HG03135 (cell line): ENCODE measurements around the gene BORCS8.
"Not testable (repeated sequence)": the region's sequence is repeated elsewhere in the genome, so short reads cannot be mapped to it uniquely, and the experiment has no call there.

ENCODE experiments used
- ATAC-seq: cut with Tn5 transposase; IDR thresholded peaks from one replicate; pipeline ENCODE4 v1.9.1; 2021; ENCODE audit warnings: mild to moderate bottlenecking, moderate library complexity; ENCODE audit not compliant: unreplicated experiment

Gene BORCS8

DNA sequence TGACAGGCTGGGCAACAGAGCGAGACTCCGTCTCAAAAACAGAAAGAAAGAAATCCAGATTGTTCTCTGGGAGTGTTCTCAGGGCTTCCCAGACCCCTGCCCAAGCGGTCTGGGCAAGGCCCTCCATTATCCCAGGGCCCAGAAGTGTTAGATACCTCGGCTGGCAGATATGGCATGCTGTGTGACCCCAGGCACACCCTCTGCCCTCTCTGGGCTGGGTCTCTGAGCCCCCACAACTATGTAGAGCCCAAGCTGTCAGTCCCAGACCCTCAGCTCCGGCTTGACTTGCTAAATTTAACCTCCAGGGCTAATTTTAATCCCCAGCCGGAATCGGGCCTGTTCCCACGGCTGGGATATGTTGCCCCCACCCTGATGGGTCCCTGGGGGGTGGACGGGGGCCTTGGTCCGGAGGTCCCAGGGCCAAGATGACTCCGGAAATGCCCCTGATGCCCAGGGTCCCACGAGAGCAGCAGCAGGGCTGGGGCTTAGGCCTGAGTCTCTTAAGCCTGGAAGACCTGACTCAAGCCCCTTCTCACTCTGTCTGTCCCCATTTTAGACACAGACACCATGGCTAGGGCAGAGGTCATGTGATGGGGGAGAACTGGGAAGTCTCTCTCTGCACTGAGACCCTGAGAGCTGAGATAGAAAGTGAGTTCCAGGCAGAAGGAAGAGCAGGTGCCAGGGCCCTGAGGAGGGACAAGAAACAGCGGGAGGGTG, 39.1 kb downstream of the BORCS8 start:
- ATAC-seq = no peak

DNA sequence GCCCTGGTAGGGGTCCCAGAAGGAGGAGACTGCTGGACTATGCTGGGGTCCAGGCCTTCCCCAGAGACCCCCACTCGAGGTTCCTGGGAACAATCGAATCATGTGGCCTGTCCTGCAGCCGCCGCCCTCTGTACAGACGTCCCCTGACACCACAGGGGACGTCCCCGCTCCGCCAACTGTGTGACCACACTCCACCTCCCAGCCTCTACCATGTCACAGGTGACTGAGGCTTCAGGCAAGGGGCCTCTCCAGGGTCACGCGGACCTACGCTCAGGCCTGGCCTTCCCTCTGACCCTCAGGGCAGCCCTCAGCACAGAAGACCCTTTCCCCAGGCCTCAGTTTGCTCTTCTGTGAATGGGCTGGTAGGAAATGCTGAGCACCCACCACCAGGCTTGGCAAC, 40.5 kb downstream of the BORCS8 start:
- ATAC-seq = no peak

DNA sequence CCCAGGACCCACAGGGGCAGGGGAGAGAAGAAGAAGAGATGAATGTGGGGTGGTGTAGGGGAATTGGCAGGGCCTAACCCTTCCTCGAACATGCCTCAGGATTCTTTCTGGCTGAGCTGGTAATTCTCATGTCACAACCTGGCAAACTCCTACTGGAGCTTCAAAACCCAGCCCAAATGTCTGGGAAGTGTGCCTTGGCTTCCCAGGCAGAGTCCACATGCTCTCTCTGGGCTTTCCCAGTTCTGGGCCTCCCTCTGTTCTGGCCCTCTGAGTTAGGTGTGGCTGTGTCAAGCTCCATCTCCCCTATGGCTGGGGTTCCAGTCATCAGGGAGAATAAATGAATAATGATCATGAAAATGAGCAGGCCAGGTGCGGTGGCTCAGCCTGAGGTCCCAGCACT, 42.5 kb downstream of the BORCS8 start:
- ATAC-seq = no peak

DNA sequence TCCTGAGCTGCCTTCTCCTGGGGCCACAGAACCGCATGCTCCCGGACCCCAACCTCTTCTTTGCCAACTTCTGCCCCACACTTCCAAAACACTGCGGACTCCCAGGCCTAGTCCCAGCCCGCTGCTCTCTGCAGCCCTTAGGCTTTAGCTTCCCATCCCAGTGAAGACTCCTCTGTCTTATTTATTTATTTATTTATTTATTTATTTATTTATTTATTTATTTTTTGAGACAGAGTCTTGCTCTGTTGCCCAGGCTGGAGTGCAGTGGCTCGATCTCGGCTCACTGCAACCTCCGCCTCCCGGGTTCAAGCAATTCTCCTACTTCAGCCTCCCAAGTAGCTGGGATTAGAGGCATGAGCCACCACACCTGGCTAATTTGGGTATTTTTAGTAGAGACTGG, 43.4 kb downstream of the BORCS8 start:
- ATAC-seq = not testable (repeated sequence)

DNA sequence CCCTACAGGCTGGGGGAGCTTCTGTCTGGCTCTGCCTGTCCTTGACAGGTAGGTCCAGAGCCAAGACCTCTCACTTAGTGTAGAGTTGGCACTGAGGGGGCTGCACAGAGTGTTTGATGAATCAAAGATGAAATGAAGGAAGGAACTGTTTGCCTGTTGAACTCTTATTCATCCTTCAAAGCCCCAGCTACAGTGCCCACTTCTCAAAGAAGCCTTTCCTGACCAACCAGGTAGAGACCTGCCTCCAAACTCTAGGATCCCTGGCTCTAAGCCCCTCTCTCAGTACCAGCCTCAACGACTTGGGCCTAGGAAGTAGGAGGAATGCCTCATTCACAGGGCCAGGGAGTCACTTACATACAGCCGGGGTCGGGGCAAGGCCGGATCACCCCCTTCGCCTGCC, 44.6 kb downstream of the BORCS8 start:
- no peak for ATAC-seq

DNA sequence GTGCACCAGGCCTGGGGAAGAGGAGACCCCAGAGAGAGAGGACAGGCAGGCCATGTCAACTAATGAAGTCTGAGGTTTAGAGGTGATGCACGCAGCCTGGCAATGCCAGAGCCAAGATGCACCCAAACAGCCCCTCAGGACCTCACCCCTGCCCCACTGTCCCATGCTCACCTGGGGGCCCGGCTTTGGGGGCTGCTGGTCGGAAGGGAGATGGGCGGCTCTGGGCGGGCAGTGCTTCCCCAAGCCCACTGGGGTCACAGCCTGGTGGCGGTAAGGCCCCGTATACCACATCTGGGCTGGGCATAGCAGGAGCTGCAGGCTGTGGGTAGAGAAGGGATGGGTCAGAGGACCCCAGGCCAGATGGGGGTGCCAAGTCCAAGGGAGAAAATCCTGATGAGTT, 45.1 kb downstream of the BORCS8 start:
- no peak for ATAC-seq

DNA sequence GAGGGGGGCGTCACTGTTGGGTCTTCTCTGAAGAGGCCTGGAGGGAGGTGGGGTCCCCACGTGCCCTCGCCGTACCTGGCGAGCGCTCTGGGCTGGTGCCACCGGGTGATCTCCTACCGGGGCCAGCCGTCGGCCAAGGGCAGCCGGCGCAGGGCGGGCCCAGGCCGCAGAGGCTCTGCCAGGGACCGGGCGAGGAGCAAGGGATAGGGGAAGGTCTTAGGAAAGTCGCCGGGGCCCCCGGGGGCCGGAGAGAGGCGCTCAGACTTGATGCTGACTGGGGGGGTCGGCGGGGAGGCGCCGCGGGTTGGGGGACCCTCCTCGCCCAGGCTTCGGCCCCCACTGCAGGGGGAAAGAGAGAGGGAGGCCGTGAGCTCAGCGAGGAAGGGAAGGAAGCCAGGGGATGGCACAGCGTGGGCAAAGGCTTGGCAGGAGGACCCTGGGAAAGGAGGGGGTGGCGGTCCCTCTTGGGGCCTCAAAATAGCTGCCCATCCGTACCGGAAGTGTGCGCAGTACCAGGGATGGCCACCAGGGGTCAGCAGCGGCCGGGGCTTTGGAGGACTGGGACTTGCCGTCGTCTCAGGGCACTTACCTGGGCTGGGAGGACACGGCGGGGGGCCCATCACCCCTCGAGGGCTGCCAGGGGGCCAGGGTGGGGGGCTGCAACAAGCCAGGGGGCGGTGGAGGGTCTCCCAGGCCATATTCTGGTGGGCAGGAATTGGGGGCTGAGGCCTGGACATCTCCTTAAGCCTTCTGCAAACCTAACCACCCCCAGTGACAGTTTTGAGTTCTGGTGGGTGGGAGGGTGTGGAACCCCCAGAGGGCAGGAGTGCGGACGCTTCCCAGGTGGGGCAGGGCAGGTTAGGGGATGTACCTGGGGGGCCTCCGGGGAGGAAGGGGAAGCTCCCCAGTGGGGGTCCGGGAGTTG, 46.0 kb downstream of the BORCS8 start:
- no peak for ATAC-seq

DNA sequence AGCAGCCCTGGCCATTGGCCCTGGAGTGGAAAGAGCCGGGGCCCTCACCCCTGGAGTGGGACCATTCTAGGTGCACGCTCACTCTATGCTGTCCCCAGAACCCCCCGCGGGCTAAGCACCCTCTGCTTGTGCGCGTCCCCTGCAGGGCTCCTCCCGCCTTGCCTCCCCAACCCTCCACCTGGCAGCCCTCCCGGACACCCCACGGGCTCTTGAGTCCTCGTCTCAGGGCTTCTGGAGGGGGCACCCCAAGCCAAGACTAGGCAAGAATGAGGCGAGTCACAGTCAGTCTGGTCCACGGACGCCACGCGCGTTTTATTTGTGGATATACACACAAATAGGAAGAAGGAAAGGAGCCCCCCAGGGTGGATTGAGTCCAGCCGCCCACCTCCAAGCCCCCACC, 46.7 kb downstream of the BORCS8 start:
- ATAC-seq = no peak

DNA sequence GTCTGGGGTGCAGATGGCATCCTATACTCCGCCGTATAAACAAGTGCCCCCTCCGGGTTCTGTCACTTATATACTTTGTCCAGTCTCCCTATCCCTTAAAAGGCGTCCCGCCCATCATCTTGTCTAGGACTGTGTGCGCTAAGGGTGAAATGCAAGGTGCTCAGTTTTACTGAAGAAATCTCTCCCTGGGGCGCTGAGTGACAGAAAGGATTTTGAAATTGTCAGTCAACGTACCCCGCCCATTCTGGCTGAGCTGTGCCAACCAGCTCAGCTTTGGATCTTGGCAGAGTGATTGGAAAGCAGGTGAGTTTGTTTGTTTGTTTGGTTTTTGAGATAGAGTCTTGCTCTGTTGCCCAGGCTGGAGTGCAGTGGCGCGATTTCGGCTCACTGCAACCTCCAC, 49.6 kb downstream of the BORCS8 start:
- ATAC-seq = no peak

DNA sequence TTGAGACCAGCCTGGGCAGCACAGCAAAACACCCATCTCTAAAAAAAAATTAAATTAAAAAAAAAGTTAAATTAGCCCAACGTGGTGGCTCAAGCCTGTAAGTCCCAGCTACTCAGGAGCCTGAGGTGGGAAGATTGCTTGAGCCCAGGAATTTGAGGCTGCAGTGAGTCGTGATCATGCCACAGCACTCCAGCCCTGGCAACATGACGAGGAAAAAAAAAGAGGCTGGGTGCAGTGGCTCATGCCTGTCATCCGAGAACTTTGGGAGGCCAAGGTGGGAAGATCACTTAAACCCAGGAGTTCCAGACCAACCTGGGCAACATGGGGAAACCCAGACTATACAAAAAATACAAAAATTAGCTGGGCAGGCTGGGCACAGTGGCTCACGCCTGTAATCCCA, 51.5 kb downstream of the BORCS8 start:
- ATAC-seq = no peak

DNA sequence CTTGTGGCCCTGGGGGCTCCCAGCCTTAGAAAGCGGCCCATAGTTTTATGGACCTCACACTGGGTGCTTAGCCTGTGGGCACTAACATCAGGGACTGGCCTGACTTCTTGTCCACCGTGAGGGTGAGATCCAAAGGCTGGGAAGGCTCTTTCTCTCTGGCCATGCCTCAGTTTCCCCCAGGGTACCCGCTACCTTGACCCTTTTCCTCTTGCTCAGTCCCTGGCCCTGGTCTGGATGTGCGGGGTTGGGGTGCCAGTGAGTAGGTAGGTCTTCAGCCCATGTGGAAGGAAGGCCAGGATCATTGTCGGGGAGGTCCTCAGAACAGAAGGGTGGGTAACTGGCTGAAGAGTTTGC, 52.1 kb downstream of the BORCS8 start:
- no peak for ATAC-seq

DNA sequence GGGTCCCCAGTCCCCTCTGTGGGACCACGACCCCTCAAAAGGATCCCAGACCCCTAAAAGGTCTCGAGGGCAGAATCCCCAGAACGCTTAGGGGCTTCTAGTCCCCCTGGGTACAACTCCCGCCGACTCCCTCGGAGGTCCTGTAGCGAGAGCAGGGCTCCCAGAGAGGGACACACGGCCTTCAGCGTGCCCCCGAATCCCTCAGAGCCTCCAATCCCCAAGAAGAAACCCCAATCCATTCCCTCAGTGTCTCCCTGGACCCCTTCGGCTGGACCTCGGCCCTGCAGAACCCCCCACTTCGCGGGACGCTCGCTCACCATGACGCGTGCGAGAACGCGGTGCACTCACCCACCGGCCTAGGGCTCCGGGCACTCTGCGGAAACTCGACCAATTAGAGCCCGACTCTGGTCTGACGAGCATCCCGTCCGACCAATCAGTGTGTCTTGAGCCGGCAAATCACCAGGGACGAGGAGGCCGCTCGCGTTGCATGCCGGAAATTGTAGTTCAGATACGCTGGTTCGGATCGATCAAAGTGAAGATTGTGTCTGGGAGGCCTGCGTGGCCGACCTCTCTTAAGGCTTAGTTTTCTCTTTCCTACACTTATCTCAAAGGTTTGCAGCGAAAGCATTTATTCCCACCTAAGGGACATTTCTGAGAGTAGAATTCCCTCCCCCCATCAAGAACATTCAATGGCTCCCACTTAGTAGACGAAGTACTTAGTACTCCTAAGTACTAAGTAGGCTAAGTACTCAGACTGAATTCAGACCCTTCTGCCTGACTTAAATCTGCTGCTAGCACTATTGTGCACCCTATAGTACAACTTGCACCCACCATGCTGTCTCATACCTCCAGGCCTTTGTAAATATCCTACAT, 53.6 kb downstream of the BORCS8 start, which contains the start of gene TMEM161A:
Gene TMEM161A (minus strand): TSS at position 370 of the 873 bp plus-strand sequence. CDS start 50 bp downstream, at position 320.
- peak; percentile 95 for ATAC-seq

DNA sequence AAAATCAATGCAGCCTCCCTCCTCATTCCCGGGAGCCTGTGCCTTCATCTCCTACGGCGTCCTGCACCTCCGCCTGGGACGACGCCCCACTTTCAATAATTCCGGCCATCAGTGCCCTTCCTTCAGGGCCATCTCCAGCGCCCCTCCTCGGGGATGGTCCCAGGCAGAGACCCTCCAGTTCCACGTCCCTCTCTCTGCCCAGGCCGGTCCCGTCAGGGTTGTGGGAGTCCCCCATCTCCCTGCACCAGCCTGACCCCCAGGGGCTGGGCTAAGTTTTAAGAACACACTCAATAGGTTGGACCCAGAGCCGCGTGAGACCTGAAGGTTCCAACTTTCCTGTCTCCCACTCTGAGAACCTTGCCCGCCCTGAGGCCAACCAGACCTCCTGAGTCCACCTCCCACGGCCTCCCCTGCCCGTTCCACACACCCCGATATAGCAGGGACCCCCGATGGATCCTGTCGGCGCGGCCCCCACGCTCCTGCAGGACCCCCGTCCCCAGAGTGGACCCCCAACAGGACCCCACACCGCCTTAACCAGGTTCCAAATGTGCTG, 54.3 kb downstream of the BORCS8 start:
- no peak for ATAC-seq

DNA sequence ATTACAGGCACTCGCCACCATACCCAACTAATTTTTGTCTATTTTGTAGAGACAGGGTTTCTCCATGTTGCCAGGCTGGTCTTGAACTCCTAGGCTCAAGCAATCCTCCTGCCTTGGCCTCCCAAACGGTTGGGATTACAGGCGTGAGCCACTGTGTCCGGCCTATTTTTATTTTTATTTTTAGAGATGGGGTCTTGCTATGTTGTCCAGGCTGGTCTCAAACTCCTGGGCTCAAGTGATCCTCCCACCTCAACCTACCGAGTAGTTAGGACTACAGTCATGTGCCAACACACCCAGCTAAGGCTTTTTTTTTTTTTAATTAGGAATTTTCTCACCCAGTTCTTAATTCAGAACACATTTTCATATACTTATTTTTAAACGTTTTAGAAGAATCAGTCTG, 56.2 kb downstream of the BORCS8 start:
- not testable (repeated sequence) for ATAC-seq

DNA sequence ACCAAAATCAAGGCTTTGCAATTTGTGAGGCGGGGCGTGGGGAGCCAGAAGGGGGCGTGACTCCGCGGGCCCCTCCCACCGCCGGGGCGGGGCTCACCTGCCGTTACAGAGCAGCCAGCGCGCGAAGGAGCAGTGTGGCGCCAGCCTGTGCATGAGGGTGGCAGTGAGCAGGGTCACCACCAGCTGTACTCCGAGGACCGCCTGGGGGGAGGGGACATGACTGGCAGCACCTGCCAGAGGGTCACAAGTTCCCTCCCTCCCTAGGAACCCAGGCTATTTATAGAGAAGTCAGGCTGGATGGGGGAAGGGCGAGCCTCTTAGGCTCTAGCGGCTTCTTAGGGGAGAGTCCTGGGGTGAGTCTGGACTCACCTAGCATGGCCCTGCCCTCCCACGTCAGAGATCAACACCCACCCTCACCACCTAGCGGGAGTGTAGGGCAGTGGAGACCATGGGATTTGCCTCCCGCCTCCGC, 57.2 kb downstream of the BORCS8 start:
- no peak for ATAC-seq

DNA sequence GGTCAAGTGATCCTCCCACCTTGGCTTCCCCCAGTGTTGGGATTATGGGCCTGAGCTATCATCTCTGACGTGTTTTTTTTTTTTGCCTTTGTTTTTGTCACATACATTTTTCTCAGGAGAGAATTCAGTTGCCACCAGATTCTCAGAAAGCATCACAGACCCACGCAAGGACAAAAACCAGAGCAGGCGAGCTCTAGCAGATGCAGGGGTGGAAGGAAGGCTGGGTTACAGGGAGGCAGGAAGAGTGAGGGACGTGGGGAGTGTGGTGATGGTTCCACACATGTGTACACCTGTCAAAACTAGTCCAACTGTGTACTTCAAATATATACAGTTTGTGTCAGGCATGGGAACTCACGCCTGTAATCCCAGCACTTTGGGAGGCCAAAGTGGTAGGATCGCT, 58.0 kb downstream of the BORCS8 start:
- no peak for ATAC-seq

DNA sequence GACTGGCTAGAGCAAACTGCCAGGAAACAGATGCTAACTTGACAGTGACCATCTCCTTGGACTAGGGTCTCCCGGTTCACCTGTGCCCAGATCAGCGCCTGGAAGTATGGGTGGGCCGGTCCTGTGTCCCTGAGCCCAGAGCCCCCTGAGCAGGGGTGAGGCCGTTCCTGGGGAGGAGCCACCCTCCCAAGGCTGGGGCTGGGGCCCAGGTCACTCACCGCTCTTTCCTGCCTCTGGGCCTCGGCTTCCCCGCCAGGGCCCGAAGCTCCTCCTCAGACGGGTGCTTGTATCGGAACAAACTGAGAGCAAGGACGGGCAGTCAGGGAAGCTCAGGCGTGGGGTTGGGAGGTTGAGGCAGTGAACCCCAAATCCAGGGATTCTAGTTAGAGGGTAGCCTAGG, 59.0 kb downstream of the BORCS8 start:
- no peak for ATAC-seq

DNA sequence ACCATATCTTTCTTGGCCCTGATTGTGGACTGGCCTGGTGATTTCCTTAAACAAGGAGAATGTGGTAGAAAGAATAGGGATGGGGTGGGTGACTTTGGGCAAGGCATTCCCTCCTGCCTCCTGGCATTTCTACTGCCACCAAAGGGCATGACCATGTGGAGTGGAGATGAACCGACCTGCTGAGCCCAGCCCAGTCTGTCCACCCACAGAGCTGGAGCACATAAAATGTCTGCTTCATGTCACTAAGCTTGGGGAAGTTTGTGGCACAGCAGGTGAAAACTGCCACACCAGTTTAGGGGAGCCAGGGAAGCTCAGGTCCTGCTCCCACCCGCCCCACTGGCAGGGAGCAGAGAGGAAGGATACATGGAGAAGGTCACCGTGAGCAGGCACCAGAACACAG, 60.0 kb downstream of the BORCS8 start:
- no peak for ATAC-seq
